Measurements from ENCODE around the gene ARMCX5.

- no peak for TF ChIP-seq CTCF (IDR thresholded peaks at IDR 0.05; ENCODE audit: extremely low read depth in 1 of 2, insufficient read depth in 1 of 2, low read depth in 1 of 2, low read length in 2 of 2)
- TF ChIP-seq FOS (IDR thresholded peaks at IDR 0.05; ENCODE audit: borderline replicate concordance, insufficient read depth, low read length) = no peak
- TF ChIP-seq GATA2 (IDR thresholded peaks at IDR 0.05; ENCODE audit: insufficient read depth, insufficient read length, low read depth, low read length) = no peak
- no peak for TF ChIP-seq POLR2AphosphoS5 (IDR thresholded peaks at IDR 0.05; ENCODE audit: insufficient read depth, low read depth, low read length)
- TF ChIP-seq POLR2A (IDR thresholded peaks at IDR 0.05; ENCODE audit: low read depth, low read length) = no peak
- TF ChIP-seq EZH2 (IDR thresholded peaks at IDR 0.05; ENCODE audit: borderline replicate concordance, low read depth, low read length, severe bottlenecking) = no peak
- TF ChIP-seq, protein P1, sequence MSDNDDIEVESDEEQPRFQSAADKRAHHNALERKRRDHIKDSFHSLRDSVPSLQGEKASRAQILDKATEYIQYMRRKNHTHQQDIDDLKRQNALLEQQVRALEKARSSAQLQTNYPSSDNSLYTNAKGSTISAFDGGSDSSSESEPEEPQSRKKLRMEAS (IDR thresholded peaks at IDR 0.05; ENCODE audit: insufficient read depth, insufficient read length) = no peak
These were observed 6.8 kb downstream of the ARMCX5 start for GRCh38 chrX:102606115-102606514.
